Hypothalamus (tissue), 51 donors: Measurements from ENCODE around the gene SOX11.
"Not testable (repeated sequence)": the region's sequence is repeated elsewhere in the genome, so short reads cannot be mapped to it uniquely, and the experiment has no call there.

Experiments used
- DNase-seq, 51 donors: peaks; one replicate each; lab custom pipeline; 2025; lab: John Stamatoyannopoulos, UW

SOX11 gene

DNA sequence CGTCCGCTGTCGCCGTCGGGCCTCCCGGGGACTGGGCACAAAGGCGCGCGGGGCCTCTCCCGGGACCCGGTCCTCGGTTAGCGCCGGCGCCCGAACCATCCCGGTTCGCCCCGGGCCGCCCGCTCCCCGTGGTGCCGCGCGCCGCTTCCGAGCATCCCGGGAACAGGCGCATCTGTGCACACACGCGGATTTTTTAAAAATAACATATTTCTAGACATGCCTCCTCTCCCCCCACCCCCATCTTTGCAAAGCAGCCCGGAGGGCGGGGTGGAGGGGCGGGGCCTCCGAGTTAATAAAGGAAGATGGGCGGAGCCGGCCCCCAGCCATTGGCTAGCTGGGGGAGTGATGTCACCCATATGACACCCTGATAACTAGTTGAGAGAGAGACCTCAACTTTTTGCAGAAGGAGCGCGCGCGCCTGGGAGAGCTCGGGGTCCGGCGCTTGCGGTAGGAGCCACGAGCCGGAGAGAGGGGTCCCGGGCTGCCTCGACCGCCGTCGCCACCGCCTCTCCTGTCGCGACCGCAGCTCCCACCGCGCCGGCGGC is at the start of gene SOX11:
TSS of gene SOX11 (plus strand) at position 400 of the 545 bp plus-strand sequence. CDS start 338 bp downstream, outside the sequence.
- peak in 40 of 51 donors; percentile 22 to 79 (median 62) for DNase-seq

DNA sequence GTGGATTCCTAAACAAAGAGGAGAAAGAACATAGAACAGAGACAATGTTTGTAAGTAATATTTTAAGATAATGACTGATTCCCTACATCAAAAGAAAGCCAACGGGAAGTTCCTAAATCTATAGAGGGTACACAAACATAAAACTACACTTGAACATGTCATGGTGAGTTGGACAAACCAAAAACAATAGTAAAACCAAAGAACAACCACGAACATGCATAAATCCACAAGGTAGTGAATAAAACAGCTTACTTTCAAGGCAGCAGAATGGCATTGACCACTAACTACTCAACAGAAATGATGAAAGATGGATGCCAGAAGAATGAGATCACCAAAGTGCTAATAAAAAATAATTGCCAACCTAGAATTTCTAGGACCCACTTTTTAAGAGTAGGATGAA is 39.5 kb upstream of the SOX11 start:
- not testable (repeated sequence) for DNase-seq

DNA sequence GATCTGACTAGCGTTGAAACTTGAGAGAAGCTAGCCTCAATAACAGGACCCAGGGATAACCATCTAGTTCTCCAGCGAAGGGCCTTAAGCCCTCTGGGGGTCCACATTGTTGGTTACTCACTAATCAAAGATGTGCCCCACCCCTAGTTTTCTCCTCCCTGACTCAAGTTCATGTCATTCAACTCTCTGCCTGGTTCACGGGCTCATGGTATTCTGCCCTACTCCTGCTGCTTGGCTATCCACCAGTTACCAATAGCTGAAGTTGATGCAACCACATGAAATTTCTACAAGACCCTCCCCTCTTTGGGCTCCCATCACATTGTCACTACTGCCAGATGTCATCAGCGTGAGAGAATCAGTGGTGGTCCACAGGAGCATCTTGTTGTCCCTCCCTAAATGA is 38.4 kb upstream of the SOX11 start:
- not testable (repeated sequence) for DNase-seq

DNA sequence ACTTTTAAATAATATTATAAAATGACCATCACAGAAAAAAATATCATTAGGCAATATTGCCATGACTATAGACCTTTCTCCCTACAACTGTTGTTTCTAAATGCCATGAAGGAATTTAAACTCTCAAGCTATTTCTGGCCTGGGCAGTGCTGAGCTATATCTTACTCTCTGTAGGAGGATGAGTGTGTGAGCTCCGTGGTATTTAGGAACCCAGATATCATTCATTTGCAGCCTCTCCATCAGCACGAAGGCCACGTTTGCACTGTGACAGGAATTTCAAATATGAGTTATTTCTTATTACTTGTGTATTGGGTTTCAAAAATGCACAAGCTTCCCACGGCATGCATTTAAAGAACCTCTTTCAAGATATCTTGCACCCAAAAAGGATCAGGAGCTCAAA is 35.0 kb upstream of the SOX11 start:
- DNase-seq = no peak

DNA sequence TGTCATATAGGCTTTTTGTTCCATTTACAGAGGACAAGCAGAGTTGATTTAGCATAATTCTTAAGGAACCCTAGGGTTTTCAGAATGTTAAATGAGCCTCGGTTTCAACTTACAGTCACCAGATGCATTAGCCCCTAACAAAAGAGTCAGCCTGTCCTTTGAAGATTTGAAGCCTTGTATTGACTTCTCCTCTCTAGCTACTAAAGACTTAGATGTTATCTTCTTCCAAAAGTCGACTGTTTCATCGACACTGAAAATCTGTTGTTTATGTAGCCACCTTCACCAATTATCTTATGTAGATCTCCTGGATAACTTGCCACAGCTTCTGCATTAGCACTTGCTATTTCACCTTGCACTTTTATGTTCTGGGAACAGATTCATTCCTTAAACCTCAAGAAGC is 31.6 kb upstream of the SOX11 start:
- no peak for DNase-seq

DNA sequence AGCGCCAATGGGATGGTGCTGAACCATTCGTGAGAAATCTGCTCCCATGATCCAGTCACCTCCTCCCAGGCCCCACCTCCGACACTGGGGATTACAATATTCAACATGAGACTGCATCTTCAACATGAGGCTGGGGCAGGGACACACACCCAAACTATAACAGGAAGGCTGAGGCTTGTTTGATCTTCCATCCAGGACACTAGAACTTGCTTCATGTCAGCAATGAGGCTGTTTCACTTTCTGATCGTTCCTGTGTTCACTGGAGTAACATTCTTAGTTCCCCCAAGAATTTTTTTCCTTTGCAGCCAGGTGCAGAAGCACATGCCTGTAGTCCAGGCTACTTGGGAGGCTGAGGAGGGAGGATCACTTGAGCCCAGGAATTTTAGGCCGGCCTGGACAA is 30.8 kb upstream of the SOX11 start:
- DNase-seq = no peak

DNA sequence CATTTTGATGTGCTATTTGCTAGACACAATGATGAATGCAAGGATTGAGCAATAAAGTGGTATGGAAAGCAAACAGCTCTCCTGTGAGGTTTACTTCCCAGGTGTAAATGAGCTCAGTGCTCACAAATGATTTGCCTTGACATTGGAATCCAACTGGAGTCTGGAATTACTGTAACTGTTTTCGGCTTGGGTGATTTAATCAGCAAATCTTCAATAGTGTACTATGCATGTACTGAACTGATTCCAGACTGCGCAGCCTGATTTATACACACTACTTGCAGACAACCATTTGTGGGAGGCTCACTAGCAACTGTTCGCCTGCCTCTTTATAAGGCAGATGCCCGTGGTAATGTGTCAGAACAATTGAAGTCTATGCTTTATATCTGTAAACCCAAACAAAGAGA is 27.9 kb upstream of the SOX11 start:
- DNase-seq = no peak

DNA sequence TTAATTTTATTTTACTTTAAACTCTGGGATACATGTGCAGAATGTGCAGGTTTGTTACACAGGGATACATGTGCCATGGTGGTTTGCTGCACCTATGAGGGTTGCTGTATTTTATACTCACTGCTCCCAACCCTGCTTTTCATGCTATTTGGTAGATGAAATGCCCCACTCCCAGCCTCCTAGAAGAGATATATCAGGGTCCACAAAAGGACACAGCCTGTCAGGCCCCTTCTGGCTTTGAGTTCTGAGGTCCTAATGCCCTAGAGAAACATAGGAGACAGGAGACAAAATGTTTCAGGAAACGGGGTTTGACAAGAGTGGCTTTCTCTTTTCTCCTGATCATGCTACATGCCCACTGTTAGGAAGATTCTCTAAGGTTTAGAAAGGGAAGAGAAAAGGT is 27.1 kb upstream of the SOX11 start:
- no peak for DNase-seq

DNA sequence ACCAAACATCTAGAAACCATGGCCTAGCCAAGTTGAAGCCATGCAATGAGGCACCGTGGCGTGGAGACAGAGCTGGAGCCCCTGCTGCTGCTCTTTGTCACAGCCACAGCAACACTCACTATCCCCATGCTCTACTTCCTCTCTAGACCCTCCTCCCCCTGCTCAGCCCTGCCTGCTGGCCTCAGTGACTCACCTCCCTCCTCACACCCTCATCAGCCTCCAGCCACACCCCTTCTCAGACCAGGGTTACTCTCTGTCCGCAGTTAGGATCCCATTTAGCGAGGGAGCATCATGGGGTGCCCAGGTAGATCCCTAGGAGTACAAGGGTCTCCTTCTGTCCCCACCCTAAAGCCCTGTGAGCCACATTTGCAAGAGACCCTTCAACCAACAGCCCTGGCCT is 25.4 kb upstream of the SOX11 start:
- no peak for DNase-seq

DNA sequence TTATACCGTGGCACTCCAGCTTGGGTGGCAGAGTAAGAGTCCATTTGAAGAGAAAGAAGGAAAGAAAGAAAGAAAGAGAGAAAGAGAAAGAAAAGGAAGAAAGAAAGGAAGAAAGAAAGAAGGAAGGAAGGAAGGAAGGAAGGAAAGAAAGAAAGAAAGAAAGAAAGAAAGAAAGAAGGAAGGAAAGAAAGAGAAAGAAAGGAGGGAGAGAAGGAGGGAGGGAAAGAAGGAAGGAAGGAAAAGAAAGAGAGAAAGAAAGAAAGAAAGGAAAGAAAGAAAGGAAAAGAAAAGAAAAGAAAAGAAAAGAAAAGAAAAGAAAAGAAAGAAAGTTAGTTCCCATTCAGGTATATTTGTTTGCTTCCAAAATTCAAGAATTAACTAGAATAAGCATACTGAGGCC is 24.5 kb upstream of the SOX11 start:
- DNase-seq = not testable (repeated sequence)

DNA sequence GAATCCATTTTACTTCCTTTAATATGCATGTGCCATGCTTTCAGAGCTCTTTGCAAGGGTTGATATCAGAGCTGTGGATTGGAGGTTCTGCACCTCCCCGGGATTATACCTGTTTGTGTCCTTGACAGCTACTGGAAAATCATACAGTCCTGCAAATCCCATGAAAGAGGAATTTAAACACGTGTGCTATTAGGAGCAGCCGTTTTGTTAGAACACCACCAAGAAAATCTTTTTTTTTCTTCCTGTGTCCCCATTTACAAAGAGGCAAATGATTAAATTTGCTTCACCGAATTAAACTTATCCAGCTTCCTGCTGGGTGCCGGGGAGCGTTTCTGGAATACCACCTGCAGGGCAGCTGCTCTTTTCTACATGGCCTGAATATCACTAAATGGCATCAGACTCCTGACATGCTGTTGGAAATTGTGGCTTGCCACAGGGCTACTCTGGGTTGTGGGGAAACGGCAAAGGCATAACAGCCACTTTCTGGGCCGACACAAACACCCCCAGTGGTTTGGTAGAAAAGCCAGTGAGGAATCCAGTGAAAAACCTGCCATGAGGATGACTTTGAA is 23.4 kb upstream of the SOX11 start:
- no peak for DNase-seq

DNA sequence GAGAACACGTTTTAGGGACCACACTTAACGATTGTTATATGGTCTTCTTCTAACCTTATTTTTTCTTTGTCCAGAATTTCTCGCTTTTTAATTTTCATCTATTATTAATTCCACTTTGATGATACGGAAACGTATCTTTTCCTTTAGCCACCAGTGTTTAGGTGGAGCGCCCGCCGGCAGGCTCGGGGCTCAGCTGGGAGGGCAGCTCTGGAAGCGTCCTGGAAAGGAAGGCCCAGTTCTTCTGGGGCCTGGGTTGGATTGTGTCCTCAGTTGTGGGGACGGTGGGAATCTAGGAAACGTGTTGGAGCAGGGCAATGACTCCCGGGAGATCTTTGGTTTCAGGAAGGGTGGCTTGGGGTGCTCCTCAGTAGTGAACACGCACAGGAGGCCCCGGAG is 19.4 kb upstream of the SOX11 start:
- DNase-seq = no peak

DNA sequence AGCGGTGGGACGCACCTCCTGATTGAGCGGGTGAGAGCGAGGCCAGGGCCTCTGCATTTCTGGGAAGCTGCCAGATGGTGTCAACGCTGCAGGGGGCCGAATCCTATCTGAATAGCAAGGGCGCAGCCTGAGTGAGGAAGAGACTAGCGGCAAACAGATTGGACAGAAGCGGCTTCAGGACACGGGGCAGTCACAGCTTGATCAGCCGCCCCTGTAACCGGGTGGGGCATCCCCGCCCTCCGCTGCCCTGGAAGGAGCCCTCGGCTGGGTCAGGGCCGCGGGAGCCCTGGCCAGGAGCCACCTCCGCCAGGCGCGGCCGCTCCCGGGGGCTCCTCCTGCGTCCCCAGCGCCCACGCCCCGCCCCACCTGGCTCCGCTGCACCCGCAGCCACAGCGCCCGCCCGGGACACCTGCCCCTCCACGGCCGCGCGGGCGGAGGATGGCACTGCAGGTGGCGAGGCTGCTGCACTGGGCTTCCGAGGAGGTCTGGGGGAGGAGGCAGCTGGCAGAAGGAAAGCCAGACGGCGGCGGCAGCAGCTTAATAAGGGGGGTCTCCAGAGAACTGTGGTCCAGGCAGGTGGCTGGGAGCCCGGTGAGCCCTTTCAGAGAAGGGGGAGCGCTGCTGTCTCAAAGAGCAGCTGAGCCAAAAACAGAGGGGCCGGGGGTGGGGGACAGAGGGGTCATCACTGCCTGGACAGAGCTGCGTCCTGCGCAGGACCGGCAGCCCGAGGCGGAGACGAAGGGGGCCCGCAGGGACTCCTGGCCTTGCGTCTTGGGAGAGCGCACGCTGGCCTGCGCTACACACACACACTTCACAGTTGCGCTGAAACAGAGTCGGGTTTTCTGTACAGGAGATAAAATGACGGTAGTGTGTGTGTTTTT is 18.8 kb upstream of the SOX11 start:
- DNase-seq = no peak

DNA sequence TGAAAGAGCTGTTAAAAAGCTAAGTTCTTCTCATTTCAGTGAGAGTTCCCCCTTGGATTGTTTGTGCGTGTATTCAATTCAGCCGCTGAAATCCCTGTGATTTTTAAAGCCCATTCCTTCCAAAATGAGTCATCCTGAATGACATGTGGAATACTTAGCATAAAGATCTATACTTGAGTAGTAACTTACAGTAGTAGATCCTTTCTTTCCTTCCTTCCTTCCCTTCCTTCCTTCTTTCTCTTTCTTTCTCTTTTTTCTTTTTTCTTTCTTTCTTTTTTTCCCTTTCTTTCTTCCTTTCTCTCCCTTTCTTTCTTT is 18.2 kb upstream of the SOX11 start:
- DNase-seq = no peak

DNA sequence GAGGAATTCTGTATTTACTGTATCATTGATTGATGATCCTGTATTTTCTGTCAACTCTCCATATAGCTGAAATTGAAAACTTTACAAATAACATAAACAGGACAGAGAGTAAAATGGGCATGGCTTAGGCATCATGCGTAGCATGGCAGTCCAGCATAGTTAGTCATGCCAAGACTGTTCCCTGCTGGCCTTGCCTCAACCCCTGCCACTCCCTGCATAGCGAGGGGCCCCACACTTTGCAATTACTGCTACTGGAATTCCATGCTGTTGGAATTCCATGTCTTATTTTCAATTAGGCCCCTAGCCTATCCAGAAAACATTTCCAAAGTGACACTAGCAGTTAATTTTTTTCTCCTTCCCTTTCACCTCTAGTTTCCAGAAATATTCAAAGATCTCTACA is 15.1 kb upstream of the SOX11 start:
- no peak for DNase-seq

DNA sequence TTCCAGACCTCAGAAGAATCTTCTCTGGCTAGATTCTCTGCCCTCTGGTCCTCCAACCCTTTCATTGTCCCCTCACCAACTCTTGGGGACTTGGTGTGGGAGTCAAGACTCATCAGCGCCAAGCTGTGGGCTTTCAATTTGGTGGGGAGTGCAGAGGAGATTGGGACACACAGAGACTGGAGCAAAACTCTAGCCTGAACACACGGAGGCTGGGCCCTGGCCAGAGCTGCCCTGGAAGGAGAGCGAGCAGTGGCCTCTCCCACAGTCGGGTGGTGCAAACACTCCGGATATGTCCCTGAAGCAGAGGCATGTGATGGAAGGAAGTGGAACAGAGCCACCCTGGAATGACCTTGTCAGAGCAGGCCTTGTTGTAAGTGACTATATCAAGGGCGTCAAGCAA is 8.7 kb upstream of the SOX11 start:
- no peak for DNase-seq

DNA sequence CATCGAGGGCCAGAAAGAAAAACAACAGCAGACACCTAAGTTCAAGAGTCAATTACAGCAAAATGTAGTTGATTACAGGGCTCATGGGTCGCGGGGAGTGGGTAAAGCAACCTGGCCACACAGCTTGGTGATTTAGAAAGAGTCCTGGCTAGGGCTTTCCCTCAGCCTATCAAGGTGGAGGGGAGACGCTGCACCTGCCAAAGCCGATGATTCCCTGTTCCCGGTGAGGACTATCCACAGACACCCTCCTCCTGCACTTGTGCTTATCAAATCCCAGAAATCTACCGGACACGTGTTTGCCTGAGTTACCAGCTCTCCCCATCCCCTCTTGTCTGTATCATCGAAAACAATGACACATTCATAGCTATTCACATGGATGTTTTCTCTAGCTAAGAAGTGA is 7.0 kb upstream of the SOX11 start:
- DNase-seq = no peak

DNA sequence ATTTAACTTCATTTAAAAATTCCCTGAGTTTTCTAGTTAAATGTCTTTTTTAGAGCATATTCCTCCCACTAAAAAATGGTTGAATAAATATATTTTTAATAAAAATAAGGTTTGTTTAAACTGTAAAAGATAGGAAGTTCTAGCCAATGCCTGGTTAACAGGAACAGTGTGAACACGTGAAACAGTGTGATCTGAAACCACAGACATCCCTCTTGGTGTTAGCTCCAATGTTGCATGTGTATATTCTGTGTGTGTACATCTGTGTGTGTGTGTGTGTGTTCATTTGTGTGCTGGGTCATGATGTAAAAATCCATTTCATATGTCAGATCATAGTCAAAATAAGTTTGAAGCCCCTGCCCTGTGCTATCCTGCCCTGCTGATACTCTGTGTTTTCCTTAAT is 6.1 kb upstream of the SOX11 start:
- no peak for DNase-seq

DNA sequence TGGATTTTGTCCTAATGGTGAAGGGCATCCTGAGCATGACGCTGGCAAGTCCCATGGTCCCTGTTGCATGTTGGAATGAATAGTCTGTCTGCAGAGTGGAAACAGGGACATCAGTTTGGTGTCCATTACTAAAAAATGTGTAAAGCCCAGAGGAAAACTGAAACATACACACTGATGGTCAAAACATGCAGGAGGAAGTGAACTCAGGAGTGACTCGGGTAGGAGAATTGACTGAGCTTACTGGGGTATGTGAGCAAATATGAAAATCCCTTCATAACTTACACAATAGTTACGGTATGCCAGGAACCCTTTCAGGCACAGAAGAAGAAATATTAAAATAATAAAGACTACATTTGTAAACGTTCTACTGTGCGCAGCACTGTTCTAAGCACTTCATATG is 5.6 kb upstream of the SOX11 start:
- no peak for DNase-seq

DNA sequence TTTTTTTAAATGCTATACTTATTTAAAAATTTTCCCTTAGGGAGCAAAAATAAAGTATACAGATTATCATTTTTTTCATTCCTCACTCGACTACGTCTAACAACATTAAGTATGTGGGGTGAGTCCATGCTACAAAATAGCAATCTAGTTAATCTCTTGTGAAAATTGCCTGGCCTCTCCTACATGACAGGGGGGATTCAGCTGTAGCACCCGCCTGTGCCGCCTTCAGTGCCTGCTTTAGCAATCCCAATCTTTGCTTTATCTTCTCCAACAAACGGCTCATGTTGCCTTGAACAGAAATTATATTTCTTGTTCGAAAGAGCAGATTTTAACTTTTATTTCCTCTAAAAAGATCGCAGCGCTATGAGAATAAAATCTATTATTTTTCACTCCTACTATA is 2.4 kb upstream of the SOX11 start:
- DNase-seq = no peak

DNA sequence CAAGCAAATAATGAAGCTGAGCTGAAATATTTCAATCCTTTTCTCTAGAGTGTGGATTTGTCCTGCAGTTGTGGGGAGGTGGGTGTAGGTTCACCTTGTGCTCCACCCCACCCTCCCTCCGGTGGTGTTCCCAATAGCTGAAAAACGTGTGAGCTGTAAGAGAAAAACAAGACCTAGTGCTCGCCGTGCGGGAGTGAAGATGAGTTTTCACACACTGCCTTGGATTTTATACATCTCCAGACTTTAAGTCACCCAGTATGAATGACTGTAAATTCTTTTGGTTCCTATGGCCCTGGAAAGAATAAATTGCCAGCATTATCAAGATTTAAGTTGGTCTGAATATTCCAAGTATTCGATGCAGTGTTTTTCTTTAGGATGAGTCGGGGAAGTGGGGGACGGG is 1.9 kb upstream of the SOX11 start:
- peak in 1 of 51 donors; percentile 37 for DNase-seq

DNA sequence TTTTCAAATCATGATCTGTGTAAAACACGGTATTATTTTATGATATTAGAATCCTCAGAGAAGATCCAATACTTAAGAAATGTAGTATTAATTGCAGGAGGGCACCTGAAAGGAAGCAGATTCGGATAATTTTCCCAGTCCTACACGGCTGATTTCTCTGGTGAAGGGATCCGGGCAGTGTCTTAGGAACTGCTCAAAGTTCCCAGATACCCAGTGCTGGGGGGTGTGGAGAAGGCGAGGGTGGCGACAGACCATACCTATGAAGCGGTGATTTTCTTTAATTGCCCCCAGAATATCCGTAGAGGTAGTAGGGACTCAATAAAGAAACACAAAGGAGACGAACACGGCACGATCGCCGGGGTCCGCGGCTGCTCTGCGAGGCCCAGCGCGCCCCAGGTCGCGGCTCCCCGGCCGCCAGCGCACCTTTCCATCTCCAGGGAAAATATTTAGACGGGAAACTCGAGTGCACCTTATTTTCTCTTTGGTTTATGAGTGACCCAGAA is 1.4 kb upstream of the SOX11 start:
- peak in 1 of 51 donors; percentile 37 for DNase-seq
